Liver (tissue), 9 donors: ENCODE results near the gene WDR48. TPM values are rescaled to one million over a fixed set of nuclear protein-coding genes. Genes with fewer than 3 reads are reported as not detected.

Experiments
- DNase-seq: peaks from one replicate; pipeline ENCODE4 v3.0.0-alpha.2; 2017; ENCODE audit warnings: low spot score
- H3K27ac ChIP-seq, 2 donors: one replicate each; pipeline ENCODE4 v1.7.0; 2013; ENCODE audit warnings: inconsistent platforms in 2 of 2, low read length in 2 of 2, control low read depth in 1 of 2, low read depth in 1 of 2, mild to moderate bottlenecking in 1 of 2
- H3K27me3 ChIP-seq, 4 donors: one replicate each; pipeline versions ENCODE4 v1.6.1 to v1.7.0; 2013; ENCODE audit warnings: low read length in 3 of 4, inconsistent platforms in 1 of 4, mild to moderate bottlenecking in 1 of 4, moderate library complexity in 1 of 4; ENCODE audit not compliant: control insufficient read depth in 4 of 4, insufficient read depth in 4 of 4
- H3K36me3 ChIP-seq, 4 donors: one replicate each; pipeline versions ENCODE4 v1.6.1 to v1.7.0; 2013; ENCODE audit warnings: low read length in 3 of 4, mild to moderate bottlenecking in 3 of 4, low read depth in 1 of 4, moderate library complexity in 1 of 4; ENCODE audit not compliant: control insufficient read depth in 4 of 4, insufficient read depth in 3 of 4
- H3K4me1 ChIP-seq, 4 donors: one replicate each; pipeline versions ENCODE4 v1.6.1 to v1.7.0; 2013; ENCODE audit warnings: low read length in 3 of 4, mild to moderate bottlenecking in 3 of 4, moderate library complexity in 1 of 4; ENCODE audit not compliant: control insufficient read depth in 4 of 4, insufficient read depth in 4 of 4
- H3K4me3 ChIP-seq, 3 donors: one replicate each; pipeline versions ENCODE4 v1.6.1 to v1.7.0; 2013; ENCODE audit warnings: low read length in 3 of 3, control low read depth in 1 of 3, low read depth in 1 of 3, mild to moderate bottlenecking in 1 of 3
- H3K9ac ChIP-seq, 2 donors: one replicate each; pipeline ENCODE4 v1.7.0; 2013; ENCODE audit warnings: low read length in 2 of 2, mild to moderate bottlenecking in 2 of 2, moderate library complexity in 2 of 2, control low read depth in 1 of 2, low read depth in 1 of 2
- H3K9me3 ChIP-seq, 4 donors: one replicate each; pipeline versions ENCODE4 v1.6.1 to v1.7.0; 2013; ENCODE audit warnings: low read length in 3 of 4; ENCODE audit not compliant: control insufficient read depth in 4 of 4
- EGR1 ChIP-seq, 2 donors: IDR thresholded peaks; 2 replicates each; pipeline ENCODE4 v1.6.1; 2016 to 2018; ENCODE audit warnings: antibody characterized with exemption in 2 of 2, low read depth in 2 of 2
- FOXA1 ChIP-seq: IDR thresholded peaks from 2 replicates; pipeline ENCODE4 v1.6.1; 2016; ENCODE audit warnings: antibody characterized with exemption
- FOXA2 ChIP-seq: IDR thresholded peaks from 2 replicates; pipeline ENCODE4 v1.6.1; 2016; ENCODE audit warnings: antibody characterized with exemption
- GABPA ChIP-seq, 2 donors: IDR thresholded peaks in 1 of 2; conservative IDR thresholded peaks in 1 of 2; 2 replicates each; pipeline ENCODE4 v1.6.1; 2016; ENCODE audit warnings: antibody characterized with exemption in 2 of 2, mild to moderate bottlenecking in 1 of 2, moderate library complexity in 1 of 2
- HNF4A ChIP-seq, 2 donors: conservative IDR thresholded peaks; 2 replicates each; pipeline ENCODE4 v1.6.1; 2016; ENCODE audit warnings: antibody characterized with exemption in 2 of 2, mild to moderate bottlenecking in 2 of 2
- HNF4G ChIP-seq: IDR thresholded peaks from 2 replicates; pipeline ENCODE4 v1.6.1; 2016; ENCODE audit warnings: antibody characterized with exemption
- JUND ChIP-seq, 2 donors: IDR thresholded peaks; 2 replicates each; pipeline ENCODE4 v1.6.1; 2016; ENCODE audit warnings: antibody characterized with exemption in 2 of 2
- NR2F2 ChIP-seq: IDR thresholded peaks from 2 replicates; pipeline ENCODE4 v1.6.1; 2016; ENCODE audit warnings: antibody characterized with exemption
- RAD21 ChIP-seq, 2 donors: IDR thresholded peaks; 2 replicates each; pipeline ENCODE4 v1.6.1; 2016; ENCODE audit warnings: antibody characterized with exemption in 2 of 2, mild to moderate bottlenecking in 2 of 2
- RXRA ChIP-seq, 2 donors: IDR thresholded peaks; 2 replicates each; pipeline ENCODE4 v1.6.1; 2017 to 2018; ENCODE audit warnings: antibody characterized with exemption in 2 of 2, mild to moderate bottlenecking in 1 of 2
- SP1 ChIP-seq: IDR thresholded peaks from 2 replicates; pipeline ENCODE4 v1.6.1; 2018; ENCODE audit warnings: antibody characterized with exemption, mild to moderate bottlenecking
- TAF1 ChIP-seq: conservative IDR thresholded peaks from 2 replicates; pipeline ENCODE4 v1.6.1; 2016; ENCODE audit warnings: antibody characterized with exemption, mild to moderate bottlenecking
- WGBS: extraction: QIAGEN DNeasy Blood & Tissue Kit; methylation state at CpG from one replicate; pipeline ENCODE4 v1.1.7; 2013; 5-methylcytosine and 5-hydroxymethylcytosine counted together
- polyA plus RNA-seq, 2 donors: library from polyadenylated mRNA; stranded (reverse) in 1 of 2; unstranded in 1 of 2; fragments of 200-250 nt in 1 of 2; fragments of >200 nt in 1 of 2; fragmentation: Nextera tagmentation in 1 of 2; extraction: Ambion mirVana in 1 of 2; gene quantifications; one replicate each; pipeline versions ENCODE4 v1.2.1 to v1.2.3, GENCODE V29; 2013 to 2015
- total RNA-seq, 2 donors: library from RNA; depleted of rRNA; stranded (reverse); fragments of >200 nt; gene quantifications; one replicate each; pipeline ENCODE4 v1.2.3, GENCODE V29; 2014
- TF ChIP-seq, protein P1 (sequence below): IDR thresholded peaks from 2 replicates; pipeline ENCODE4 v1.6.1; 2016; ENCODE audit warnings: antibody characterized with exemption, mild to moderate bottlenecking
- TF ChIP-seq, protein P2 (sequence below): IDR thresholded peaks from 2 replicates; pipeline ENCODE4 v1.6.1; 2016; ENCODE audit warnings: antibody characterized with exemption
- TF ChIP-seq, protein P3 (sequence below): IDR thresholded peaks from 2 replicates; pipeline ENCODE4 v1.6.1; 2016; ENCODE audit warnings: antibody characterized with exemption
- TF ChIP-seq, protein P4 (sequence below): IDR thresholded peaks from 2 replicates; pipeline ENCODE4 v1.6.1; 2016; ENCODE audit warnings: antibody characterized with exemption
- TF ChIP-seq, protein P5 (sequence below): fragments of 150-350 bp; IDR thresholded peaks from 2 replicates; pipeline ENCODE4 v1.5.1; 2017; ENCODE audit warnings: improper control_type of control experiment, low read depth, low read length; ENCODE audit not compliant: missing input control
- donor health status: healthy.
- donor health status: healthy.
- donor health status: healthy.
- donor health status: healthy.
- donor health status: healthy.

WDR48 gene
- total and polyA plus RNA-seq, 4 donors, result 8.0 to 24.9 (median 16.5) TPM

DNA sequence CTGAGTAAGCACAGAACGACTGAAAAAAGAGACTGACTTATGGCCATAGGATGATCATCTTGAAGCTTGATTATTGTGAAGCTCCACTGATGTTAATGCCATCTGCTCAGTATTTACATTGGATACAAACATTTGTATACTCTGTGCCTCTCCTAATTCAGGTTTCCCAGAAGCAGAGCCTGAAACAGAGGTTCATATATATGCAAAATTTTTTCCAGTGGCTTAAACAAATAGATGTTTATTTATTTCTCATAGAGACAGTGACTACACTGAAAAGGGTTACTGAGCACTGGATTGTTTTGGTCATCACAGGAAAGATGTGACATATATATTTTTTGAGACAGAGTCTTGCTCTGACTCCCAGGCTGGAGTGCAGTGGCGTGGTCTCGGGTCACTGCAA is 36.4 kb upstream of the WDR48 start:
- no peak for DNase-seq
- Histone ChIP-seq H3K27me3 (no peaks in the 10 kb centered on the region), H3K4me1 (no peaks in the 10 kb centered on the region), H3K9ac (no peak overlapping the region), H3K36me3 (no peaks in the 10 kb centered on the region), H3K4me3 (no peak overlapping the region), H3K27ac (no peak overlapping the region), H3K9me3 (no peaks in the 10 kb centered on the region)
- WGBS, result 94% methylated on average over 3 of the region's 3 CpGs
- no peak for TF ChIP-seq HNF4G
- no peak for TF ChIP-seq RAD21 (IDR thresholded peaks at IDR 0.05)
- TF ChIP-seq, protein P1, sequence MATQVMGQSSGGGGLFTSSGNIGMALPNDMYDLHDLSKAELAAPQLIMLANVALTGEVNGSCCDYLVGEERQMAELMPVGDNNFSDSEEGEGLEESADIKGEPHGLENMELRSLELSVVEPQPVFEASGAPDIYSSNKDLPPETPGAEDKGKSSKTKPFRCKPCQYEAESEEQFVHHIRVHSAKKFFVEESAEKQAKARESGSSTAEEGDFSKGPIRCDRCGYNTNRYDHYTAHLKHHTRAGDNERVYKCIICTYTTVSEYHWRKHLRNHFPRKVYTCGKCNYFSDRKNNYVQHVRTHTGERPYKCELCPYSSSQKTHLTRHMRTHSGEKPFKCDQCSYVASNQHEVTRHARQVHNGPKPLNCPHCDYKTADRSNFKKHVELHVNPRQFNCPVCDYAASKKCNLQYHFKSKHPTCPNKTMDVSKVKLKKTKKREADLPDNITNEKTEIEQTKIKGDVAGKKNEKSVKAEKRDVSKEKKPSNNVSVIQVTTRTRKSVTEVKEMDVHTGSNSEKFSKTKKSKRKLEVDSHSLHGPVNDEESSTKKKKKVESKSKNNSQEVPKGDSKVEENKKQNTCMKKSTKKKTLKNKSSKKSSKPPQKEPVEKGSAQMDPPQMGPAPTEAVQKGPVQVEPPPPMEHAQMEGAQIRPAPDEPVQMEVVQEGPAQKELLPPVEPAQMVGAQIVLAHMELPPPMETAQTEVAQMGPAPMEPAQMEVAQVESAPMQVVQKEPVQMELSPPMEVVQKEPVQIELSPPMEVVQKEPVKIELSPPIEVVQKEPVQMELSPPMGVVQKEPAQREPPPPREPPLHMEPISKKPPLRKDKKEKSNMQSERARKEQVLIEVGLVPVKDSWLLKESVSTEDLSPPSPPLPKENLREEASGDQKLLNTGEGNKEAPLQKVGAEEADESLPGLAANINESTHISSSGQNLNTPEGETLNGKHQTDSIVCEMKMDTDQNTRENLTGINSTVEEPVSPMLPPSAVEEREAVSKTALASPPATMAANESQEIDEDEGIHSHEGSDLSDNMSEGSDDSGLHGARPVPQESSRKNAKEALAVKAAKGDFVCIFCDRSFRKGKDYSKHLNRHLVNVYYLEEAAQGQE, result no peak
- no peak for TF ChIP-seq GABPA (IDR thresholded peaks at IDR 0.05 in 1 of 2, conservative IDR thresholded peaks at IDR 0.05 in 1 of 2)
- TF ChIP-seq TAF1, result no peak
- TF ChIP-seq, protein P2, sequence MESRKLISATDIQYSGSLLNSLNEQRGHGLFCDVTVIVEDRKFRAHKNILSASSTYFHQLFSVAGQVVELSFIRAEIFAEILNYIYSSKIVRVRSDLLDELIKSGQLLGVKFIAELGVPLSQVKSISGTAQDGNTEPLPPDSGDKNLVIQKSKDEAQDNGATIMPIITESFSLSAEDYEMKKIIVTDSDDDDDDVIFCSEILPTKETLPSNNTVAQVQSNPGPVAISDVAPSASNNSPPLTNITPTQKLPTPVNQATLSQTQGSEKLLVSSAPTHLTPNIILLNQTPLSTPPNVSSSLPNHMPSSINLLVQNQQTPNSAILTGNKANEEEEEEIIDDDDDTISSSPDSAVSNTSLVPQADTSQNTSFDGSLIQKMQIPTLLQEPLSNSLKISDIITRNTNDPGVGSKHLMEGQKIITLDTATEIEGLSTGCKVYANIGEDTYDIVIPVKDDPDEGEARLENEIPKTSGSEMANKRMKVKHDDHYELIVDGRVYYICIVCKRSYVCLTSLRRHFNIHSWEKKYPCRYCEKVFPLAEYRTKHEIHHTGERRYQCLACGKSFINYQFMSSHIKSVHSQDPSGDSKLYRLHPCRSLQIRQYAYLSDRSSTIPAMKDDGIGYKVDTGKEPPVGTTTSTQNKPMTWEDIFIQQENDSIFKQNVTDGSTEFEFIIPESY, result no peak
- TF ChIP-seq, protein P3, sequence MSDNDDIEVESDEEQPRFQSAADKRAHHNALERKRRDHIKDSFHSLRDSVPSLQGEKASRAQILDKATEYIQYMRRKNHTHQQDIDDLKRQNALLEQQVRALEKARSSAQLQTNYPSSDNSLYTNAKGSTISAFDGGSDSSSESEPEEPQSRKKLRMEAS, result no peak
- no peak for TF ChIP-seq HNF4A (conservative IDR thresholded peaks at IDR 0.05)
- TF ChIP-seq RXRA (IDR thresholded peaks at IDR 0.05), result no peak
- TF ChIP-seq, protein P4, sequence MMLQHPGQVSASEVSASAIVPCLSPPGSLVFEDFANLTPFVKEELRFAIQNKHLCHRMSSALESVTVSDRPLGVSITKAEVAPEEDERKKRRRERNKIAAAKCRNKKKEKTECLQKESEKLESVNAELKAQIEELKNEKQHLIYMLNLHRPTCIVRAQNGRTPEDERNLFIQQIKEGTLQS, result no peak
- TF ChIP-seq EGR1 (IDR thresholded peaks at IDR 0.05; ENCODE audit: low read depth in 2 of 2), result no peak

DNA sequence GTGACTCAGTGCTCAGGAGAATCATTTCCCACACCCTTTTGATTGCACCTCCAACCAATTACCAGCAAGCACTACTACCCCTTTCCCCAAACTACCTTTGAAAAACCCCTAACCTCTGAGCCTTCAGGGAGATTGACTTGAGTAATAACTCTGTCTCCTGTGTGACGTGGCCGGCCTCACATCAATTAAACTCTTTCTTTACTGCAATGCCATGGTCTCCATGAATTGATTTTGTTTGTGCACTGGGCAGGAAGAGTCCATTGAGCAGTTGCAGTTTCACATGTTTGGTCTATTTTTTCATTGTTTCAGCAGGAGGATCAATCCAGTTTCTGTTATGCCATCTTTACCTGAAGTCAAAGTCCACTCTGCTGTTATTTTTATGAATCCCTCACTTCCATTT is 32.5 kb upstream of the WDR48 start:
- Histone ChIP-seq H3K27me3 (no peaks in the 10 kb centered on the region), H3K27ac (no peak overlapping the region), H3K4me1 (no peaks in the 10 kb centered on the region), H3K9ac (no peak overlapping the region), H3K4me3 (no peak overlapping the region), H3K36me3 (no peaks in the 10 kb centered on the region), H3K9me3 (no peaks in the 10 kb centered on the region)
- WGBS, result 83% methylated on average over 2 of the region's 2 CpGs
- DNase-seq, result no peak
- TF ChIP-seq FOXA2, result no peak
- no peak for TF ChIP-seq SP1
- TF ChIP-seq, protein P2, result no peak
- TF ChIP-seq JUND (IDR thresholded peaks at IDR 0.05), result no peak
- TF ChIP-seq, protein P3, result no peak
- TF ChIP-seq, protein P4, result no peak
- no peak for TF ChIP-seq TAF1
- no peak for TF ChIP-seq NR2F2
- no peak for TF ChIP-seq HNF4A (conservative IDR thresholded peaks at IDR 0.05)
- no peak for TF ChIP-seq EGR1 (IDR thresholded peaks at IDR 0.05; ENCODE audit: low read depth in 2 of 2)
- TF ChIP-seq RXRA (IDR thresholded peaks at IDR 0.05), result no peak
- TF ChIP-seq, protein P5, sequence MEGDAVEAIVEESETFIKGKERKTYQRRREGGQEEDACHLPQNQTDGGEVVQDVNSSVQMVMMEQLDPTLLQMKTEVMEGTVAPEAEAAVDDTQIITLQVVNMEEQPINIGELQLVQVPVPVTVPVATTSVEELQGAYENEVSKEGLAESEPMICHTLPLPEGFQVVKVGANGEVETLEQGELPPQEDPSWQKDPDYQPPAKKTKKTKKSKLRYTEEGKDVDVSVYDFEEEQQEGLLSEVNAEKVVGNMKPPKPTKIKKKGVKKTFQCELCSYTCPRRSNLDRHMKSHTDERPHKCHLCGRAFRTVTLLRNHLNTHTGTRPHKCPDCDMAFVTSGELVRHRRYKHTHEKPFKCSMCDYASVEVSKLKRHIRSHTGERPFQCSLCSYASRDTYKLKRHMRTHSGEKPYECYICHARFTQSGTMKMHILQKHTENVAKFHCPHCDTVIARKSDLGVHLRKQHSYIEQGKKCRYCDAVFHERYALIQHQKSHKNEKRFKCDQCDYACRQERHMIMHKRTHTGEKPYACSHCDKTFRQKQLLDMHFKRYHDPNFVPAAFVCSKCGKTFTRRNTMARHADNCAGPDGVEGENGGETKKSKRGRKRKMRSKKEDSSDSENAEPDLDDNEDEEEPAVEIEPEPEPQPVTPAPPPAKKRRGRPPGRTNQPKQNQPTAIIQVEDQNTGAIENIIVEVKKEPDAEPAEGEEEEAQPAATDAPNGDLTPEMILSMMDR, result no peak
- TF ChIP-seq FOXA1, result no peak
- no peak for TF ChIP-seq HNF4G
